Measurements from ENCODE around the gene GIT2. TPM values are rescaled to one million over a fixed set of nuclear protein-coding genes. Genes with fewer than 3 reads are reported as not detected.

Gene GIT2
- total and polyA plus RNA-seq, 2 of the 13 experiments (the other 11 are each of a cell fraction or from before 2014, with no cell fraction given), result 18.4 to 19.8 TPM

DNA sequence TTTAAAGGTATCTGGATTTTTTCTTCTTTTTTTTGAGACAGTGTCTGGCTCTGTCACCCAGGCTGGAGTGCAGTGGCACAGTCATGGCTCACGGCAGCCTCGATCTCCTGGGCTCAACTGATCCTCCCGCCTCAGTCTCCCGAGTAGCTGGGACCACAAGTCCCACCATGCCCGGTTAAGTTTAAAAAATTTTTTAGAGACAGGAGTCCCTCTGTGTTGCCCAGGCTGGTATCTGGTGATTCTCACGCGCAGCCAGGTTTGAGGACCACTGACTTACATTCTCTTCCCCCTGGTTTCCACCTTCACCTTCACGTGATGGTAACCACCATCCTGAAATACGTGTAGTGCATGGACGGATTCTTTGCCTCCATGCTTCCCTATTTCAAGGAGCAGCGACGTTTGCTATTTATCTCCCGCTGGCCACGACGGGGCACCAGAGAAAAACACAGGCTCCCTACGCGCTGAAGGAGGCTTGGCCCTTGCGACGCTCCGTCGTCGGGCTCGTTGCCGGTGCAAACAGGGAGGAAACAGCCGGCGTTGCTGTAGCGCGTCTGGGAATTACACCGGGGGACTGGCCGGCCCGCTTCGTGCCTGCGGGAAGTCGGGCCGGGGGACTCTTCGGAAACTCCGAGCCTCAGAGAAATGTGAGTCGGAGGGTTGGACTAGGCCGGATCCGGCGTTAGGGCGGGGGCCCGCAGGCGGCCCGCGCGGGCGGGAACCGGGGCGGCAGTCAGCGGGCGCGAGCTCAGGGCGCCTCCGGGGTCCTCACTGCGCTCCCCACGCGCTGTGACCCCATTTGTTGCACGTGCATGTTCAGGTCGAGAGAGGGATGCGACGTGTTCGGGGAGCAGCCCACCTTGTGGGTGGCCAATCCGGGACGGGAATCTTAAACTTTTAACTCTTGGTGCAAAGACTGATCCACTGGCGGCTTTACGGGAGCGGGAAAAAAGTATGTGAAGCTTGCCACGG is 96.1 kb downstream of the GIT2 start, which contains the start of gene TCHP (continued):
- TF ChIP-seq MTF2 (CRISPR knock-in tag; IDR thresholded peaks at IDR 0.05; ENCODE audit: borderline replicate concordance), result no peak
- no peak for TF ChIP-seq ZFYVE20 (CRISPR knock-in tag; IDR thresholded peaks at IDR 0.05; ENCODE audit: borderline replicate concordance, low read depth)
- TF ChIP-seq, protein P1, sequence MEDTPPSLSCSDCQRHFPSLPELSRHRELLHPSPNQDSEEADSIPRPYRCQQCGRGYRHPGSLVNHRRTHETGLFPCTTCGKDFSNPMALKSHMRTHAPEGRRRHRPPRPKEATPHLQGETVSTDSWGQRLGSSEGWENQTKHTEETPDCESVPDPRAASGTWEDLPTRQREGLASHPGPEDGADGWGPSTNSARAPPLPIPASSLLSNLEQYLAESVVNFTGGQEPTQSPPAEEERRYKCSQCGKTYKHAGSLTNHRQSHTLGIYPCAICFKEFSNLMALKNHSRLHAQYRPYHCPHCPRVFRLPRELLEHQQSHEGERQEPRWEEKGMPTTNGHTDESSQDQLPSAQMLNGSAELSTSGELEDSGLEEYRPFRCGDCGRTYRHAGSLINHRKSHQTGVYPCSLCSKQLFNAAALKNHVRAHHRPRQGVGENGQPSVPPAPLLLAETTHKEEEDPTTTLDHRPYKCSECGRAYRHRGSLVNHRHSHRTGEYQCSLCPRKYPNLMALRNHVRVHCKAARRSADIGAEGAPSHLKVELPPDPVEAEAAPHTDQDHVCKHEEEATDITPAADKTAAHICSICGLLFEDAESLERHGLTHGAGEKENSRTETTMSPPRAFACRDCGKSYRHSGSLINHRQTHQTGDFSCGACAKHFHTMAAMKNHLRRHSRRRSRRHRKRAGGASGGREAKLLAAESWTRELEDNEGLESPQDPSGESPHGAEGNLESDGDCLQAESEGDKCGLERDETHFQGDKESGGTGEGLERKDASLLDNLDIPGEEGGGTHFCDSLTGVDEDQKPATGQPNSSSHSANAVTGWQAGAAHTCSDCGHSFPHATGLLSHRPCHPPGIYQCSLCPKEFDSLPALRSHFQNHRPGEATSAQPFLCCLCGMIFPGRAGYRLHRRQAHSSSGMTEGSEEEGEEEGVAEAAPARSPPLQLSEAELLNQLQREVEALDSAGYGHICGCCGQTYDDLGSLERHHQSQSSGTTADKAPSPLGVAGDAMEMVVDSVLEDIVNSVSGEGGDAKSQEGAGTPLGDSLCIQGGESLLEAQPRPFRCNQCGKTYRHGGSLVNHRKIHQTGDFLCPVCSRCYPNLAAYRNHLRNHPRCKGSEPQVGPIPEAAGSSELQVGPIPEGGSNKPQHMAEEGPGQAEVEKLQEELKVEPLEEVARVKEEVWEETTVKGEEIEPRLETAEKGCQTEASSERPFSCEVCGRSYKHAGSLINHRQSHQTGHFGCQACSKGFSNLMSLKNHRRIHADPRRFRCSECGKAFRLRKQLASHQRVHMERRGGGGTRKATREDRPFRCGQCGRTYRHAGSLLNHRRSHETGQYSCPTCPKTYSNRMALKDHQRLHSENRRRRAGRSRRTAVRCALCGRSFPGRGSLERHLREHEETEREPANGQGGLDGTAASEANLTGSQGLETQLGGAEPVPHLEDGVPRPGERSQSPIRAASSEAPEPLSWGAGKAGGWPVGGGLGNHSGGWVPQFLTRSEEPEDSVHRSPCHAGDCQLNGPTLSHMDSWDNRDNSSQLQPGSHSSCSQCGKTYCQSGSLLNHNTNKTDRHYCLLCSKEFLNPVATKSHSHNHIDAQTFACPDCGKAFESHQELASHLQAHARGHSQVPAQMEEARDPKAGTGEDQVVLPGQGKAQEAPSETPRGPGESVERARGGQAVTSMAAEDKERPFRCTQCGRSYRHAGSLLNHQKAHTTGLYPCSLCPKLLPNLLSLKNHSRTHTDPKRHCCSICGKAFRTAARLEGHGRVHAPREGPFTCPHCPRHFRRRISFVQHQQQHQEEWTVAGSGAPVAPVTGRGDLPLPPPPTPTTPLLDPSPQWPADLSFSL (CRISPR knock-in tag; IDR thresholded peaks at IDR 0.05), result no peak
- TF ChIP-seq NBN (conservative IDR thresholded peaks at IDR 0.05), result no peak
- no peak for TF ChIP-seq ZNF484 (CRISPR knock-in tag; IDR thresholded peaks at IDR 0.05; ENCODE audit: borderline replicate concordance, low read depth)
- no peak for TF ChIP-seq ZFP82 (CRISPR knock-in tag; IDR thresholded peaks at IDR 0.05; ENCODE audit: borderline replicate concordance)
- TF ChIP-seq ZNF337 (CRISPR knock-in tag; IDR thresholded peaks at IDR 0.05; ENCODE audit: borderline replicate concordance, low read depth), result 0 out of 2 replicates have a peak, but pooled peaks have one; percentile 53
- TF ChIP-seq RFX3 (CRISPR knock-in tag; IDR thresholded peaks at IDR 0.05), result no peak
- peak; percentile 68 for TF ChIP-seq ZNF343 (CRISPR knock-in tag; IDR thresholded peaks at IDR 0.05)
- TF ChIP-seq, protein P2, sequence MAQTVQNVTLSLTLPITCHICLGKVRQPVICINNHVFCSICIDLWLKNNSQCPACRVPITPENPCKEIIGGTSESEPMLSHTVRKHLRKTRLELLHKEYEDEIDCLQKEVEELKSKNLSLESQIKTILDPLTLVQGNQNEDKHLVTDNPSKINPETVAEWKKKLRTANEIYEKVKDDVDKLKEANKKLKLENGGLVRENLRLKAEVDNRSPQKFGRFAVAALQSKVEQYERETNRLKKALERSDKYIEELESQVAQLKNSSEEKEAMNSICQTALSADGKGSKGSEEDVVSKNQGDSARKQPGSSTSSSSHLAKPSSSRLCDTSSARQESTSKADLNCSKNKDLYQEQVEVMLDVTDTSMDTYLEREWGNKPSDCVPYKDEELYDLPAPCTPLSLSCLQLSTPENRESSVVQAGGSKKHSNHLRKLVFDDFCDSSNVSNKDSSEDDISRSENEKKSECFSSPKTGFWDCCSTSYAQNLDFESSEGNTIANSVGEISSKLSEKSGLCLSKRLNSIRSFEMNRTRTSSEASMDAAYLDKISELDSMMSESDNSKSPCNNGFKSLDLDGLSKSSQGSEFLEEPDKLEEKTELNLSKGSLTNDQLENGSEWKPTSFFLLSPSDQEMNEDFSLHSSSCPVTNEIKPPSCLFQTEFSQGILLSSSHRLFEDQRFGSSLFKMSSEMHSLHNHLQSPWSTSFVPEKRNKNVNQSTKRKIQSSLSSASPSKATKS (CRISPR knock-in tag; IDR thresholded peaks at IDR 0.05), result no peak
- no peak for TF ChIP-seq ZSCAN30 (CRISPR knock-in tag; IDR thresholded peaks at IDR 0.05)
- TF ChIP-seq SP2 (CRISPR knock-in tag; IDR thresholded peaks at IDR 0.05), result no peak
- no peak for TF ChIP-seq ZFP36L2 (CRISPR knock-in tag; IDR thresholded peaks at IDR 0.05)
- peak; percentile 69 for TF ChIP-seq MED1 (CRISPR knock-in tag; IDR thresholded peaks at IDR 0.05)
- peak; percentile 56; the same call in 1 of the 2 replicates for TF ChIP-seq JUND (CRISPR knock-in tag; IDR thresholded peaks at IDR 0.05)
- peak; percentile 74 for TF ChIP-seq PHF21A (CRISPR knock-in tag; IDR thresholded peaks at IDR 0.05)
- TF ChIP-seq, protein P3, sequence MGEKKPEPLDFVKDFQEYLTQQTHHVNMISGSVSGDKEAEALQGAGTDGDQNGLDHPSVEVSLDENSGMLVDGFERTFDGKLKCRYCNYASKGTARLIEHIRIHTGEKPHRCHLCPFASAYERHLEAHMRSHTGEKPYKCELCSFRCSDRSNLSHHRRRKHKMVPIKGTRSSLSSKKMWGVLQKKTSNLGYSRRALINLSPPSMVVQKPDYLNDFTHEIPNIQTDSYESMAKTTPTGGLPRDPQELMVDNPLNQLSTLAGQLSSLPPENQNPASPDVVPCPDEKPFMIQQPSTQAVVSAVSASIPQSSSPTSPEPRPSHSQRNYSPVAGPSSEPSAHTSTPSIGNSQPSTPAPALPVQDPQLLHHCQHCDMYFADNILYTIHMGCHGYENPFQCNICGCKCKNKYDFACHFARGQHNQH (CRISPR knock-in tag; IDR thresholded peaks at IDR 0.05), result peak; percentile 85
- peak; percentile 81; the same call in 1 of the 2 replicates for TF ChIP-seq ERF (CRISPR knock-in tag; IDR thresholded peaks at IDR 0.05)
- TF ChIP-seq NCOA1 (CRISPR knock-in tag; IDR thresholded peaks at IDR 0.05), result no peak

Data from HepG2 (cell line).